B cell (primary cell): ENCODE measurements around the gene SIX5. TPM values are rescaled to one million over a fixed set of nuclear protein-coding genes. Genes with fewer than 3 reads are reported as not detected.
A peak's percentile ranks its signal among the peaks of the same experiment; 100 is the strongest.

Experiments used
- ATAC-seq: fragments of 200-7000 bp; cut with Tn5 transposase; one replicate; pipeline ENCODE4 v1.10.0; 2021; ENCODE audit warnings: low read depth, mild to moderate bottlenecking, moderate number of reproducible peaks, moderate library complexity
- CTCF ChIA-PET: fragments of 350-600 bp; sonication (Branson Sonifier 250); formaldehyde crosslinking; loops from one replicate; lab custom pipeline; 2021; ENCODE audit warnings: antibody characterized with exemption, inconsistent platforms; lab: Charles Lee
- POLR2A ChIA-PET: fragments of 350-600 bp; sonication (Branson Sonifier 250); formaldehyde crosslinking; loops from one replicate; lab custom pipeline; 2021; ENCODE audit warnings: antibody characterized with exemption; lab: Charles Lee
- DNase-seq: peaks from one replicate; pipeline ENCODE4 v3.0.0; 2013
- H2AFZ ChIP-seq: 2 replicates; pipeline ENCODE4 v1.6.1; 2012; ENCODE audit warnings: mild to moderate bottlenecking, low read depth, low read length; ENCODE audit not compliant: insufficient read depth, poor library complexity, severe bottlenecking
- H3K27ac ChIP-seq, 2 donors: 1 replicate in 1 of 2; 2 replicates in 1 of 2; pipeline ENCODE4 v1.5.1; 2012 to 2013; ENCODE audit warnings: low read length in 2 of 2, mild to moderate bottlenecking in 2 of 2, moderate library complexity in 1 of 2
- H3K27me3 ChIP-seq, 4 experiments: fragments of 200-600 bp in 1 of 4; sonication (generic) in 1 of 4; replicated peaks in 1 of 4; 1 replicate in 2 of 4; 2 replicates in 2 of 4; pipeline versions ENCODE4 v1.6.1 to v1.7.0; 2013 to 2016; ENCODE audit warnings: low read length in 3 of 4, mild to moderate bottlenecking in 2 of 4, mixed read lengths in 1 of 4, moderate library complexity in 1 of 4; ENCODE audit not compliant: insufficient read depth in 4 of 4, control insufficient read depth in 3 of 4; ENCODE audit errors: control extremely low read depth in 1 of 4
- H3K36me3 ChIP-seq, 2 experiments: replicated peaks in 1 of 2; 1 replicate in 1 of 2; 2 replicates in 1 of 2; pipeline versions ENCODE4 v1.6.1 to v1.7.1; 2013; ENCODE audit warnings: low read length in 1 of 2; ENCODE audit not compliant: insufficient read depth in 2 of 2, control insufficient read depth in 1 of 2; ENCODE audit errors: control extremely low read depth in 1 of 2, extremely low read depth in 1 of 2
- H3K4me1 ChIP-seq, 2 donors: fragments of 200-600 bp in 1 of 2; sonication (generic) in 1 of 2; 1 replicate in 1 of 2; 2 replicates in 1 of 2; pipeline versions ENCODE4 v1.5.1 to v1.6.1; 2013 to 2017; ENCODE audit warnings: low read length in 2 of 2; ENCODE audit not compliant: control insufficient read depth in 2 of 2, insufficient read depth in 2 of 2
- H3K4me2 ChIP-seq: replicated peaks from 2 replicates; pipeline ENCODE3; 2012; ENCODE audit warnings: mild to moderate bottlenecking, low read depth, low read length; ENCODE audit not compliant: poor library complexity, severe bottlenecking
- H3K4me3 ChIP-seq, 5 experiments: fragments of 200-600 bp in 1 of 5; sonication (generic) in 1 of 5; 1 replicate in 3 of 5; 2 replicates in 2 of 5; pipeline versions ENCODE4 v1.5.1 to v1.7.0; 2011 to 2016; ENCODE audit warnings: low read length in 4 of 5, mild to moderate bottlenecking in 4 of 5, low read depth in 2 of 5, control low read depth in 1 of 5, moderate library complexity in 1 of 5; ENCODE audit not compliant: insufficient read depth in 1 of 5; ENCODE audit errors: control extremely low read depth in 1 of 5, extremely low read depth in 1 of 5
- H3K79me2 ChIP-seq: fragments of 200-600 bp; sonication (generic); one replicate; pipeline ENCODE4 v1.6.0; 2016; ENCODE audit warnings: low read length; ENCODE audit not compliant: control insufficient read depth, insufficient read depth
- H3K9ac ChIP-seq: fragments of 200-600 bp; sonication (generic); 2 replicates; pipeline ENCODE4 v1.6.1; 2017; ENCODE audit warnings: mild to moderate bottlenecking, low read length, moderate library complexity
- H3K9me3 ChIP-seq, 3 donors: one replicate each; pipeline versions ENCODE4 v1.6.1 to v1.7.1; 2013; ENCODE audit warnings: low read length in 2 of 3; ENCODE audit not compliant: control insufficient read depth in 2 of 3, insufficient read depth in 1 of 3; ENCODE audit errors: control extremely low read depth in 1 of 3
- H4K20me1 ChIP-seq: 2 replicates; pipeline ENCODE4 v1.6.0; 2012; ENCODE audit warnings: mild to moderate bottlenecking, low read length; ENCODE audit not compliant: insufficient read depth, control insufficient read depth, poor library complexity, severe bottlenecking
- H3K27ac Mint-ChIP-seq: one replicate; pipeline ENCODE4 v1.8.0; 2021; ENCODE audit warnings: mixed read lengths
- H3K27me3 Mint-ChIP-seq: one replicate; pipeline ENCODE4 v1.8.0; 2021; ENCODE audit warnings: mixed read lengths
- H3K4me1 Mint-ChIP-seq: one replicate; pipeline ENCODE4 v1.8.0; 2021; ENCODE audit warnings: mixed read lengths
- H3K4me3 Mint-ChIP-seq: one replicate; pipeline ENCODE4 v1.8.0; 2021; ENCODE audit warnings: mixed read lengths
- H3K9me3 Mint-ChIP-seq: one replicate; pipeline ENCODE4 v1.8.0; 2022; ENCODE audit warnings: mixed read lengths; ENCODE audit not compliant: insufficient read depth
- EZH2 ChIP-seq: IDR thresholded peaks from 2 replicates; pipeline ENCODE4 v1.6.1; 2012; ENCODE audit warnings: borderline replicate concordance, low read depth, mild to moderate bottlenecking, moderate library complexity, low read length; ENCODE audit not compliant: insufficient read depth, poor library complexity, severe bottlenecking
- WGBS: methylation state at CpG from one replicate; pipeline ENCODE4 v1.1.5; 2013; ENCODE audit warnings: missing lambda C conversion rate; ENCODE audit not compliant: insufficient coverage; 5-methylcytosine and 5-hydroxymethylcytosine counted together
- intact Hi-C: fragments of 100-400 bp; cut with micrococcal nuclease; formaldehyde crosslinking; loops from one replicate; pipeline ENCODE4 v1.10.0; 2022
- polyA plus RNA-seq: library from polyadenylated mRNA; depleted of rRNA; stranded (reverse); fragments of >200 nt; gene quantifications from 2 replicates; pipeline ENCODE4 v1.2.3, GENCODE V29; 2012
- total RNA-seq, 2 donors: library from RNA; stranded (reverse); fragments of 120-200 nt in 1 of 2; gene quantifications; 1 replicate in 1 of 2; 2 replicates in 1 of 2; pipeline versions ENCODE4 v1.2.3 to v1.2.4, GENCODE V29; 2013 to 2022
- TF ChIP-seq, protein P1 (sequence below): fragments of 200-600 bp; IDR thresholded peaks from one replicate; pipeline ENCODE4 v1.8.0; 2022; ENCODE audit warnings: antibody characterized with exemption, mild to moderate bottlenecking

Gene SIX5
- total and polyA plus RNA-seq, 2 donors (not counting 1 experiment from before 2014, with no cell fraction given), result 1.4 to 2.1 TPM

DNA sequence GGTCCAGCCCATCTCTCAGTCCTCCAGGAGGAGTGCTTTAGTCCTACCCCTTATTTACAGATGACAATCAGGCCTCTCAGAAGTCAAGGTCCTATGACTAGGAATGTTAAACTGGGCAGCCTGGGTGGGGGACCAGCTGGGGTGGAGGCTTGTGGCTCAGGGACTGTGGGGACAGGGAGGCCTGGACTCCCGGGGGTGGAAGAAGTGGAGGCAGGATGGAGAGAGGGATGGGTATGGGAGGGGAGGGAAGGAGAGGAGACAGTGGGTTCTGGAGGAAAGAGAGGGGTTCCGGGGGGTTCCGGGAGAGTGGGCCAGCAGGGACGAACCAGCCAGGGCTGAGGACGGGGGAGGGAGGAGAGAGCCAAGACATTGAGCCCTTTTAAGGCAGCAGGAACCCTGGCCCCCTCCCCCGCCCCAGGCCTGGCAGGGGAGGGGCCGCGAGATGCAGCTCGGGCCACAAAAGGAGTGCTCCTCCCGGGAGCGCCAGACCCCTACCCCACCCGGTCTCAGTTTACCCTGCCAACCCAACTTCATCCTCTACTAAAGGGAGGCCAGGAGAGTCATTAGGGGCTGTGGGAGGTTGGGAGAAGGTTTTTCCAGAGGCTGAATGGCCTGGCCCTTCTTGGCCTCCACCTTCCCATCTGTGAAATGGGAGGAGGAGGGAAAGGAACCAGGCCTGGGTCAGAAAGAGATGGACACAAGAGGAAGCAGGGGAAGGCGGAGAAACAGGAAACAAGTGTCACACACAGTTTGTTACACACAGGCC is 11.6 kb upstream of the SIX5 start:
- DNase-seq, result no peak
- peaks cover 10% of the 10 kb centered on the region for H3K27me3 Mint-ChIP-seq
- intact Hi-C loops, result no loop called here
- Histone ChIP-seq H3K79me2 (no peaks in the 10 kb centered on the region), H3K9ac (no peak overlapping the region), H3K4me2 (peak overlapping the region; percentile 92), H2AFZ (no peak overlapping the region), H4K20me1 (peaks cover 78% of the 10 kb centered on the region), H3K4me3 (no peak overlapping the region), H3K36me3 (peaks cover 0 to 14% of the 10 kb centered on the region in 2 experiments), H3K9me3 (peaks cover 0 to 4% (median 0%) of the 10 kb centered on the region in 3 donors), H3K27me3 (peaks cover 0 to 23% (median 2%) of the 10 kb centered on the region in 4 experiments), H3K27ac (no peak overlapping the region), H3K4me1 (peaks cover 17 to 22% of the 10 kb centered on the region in 2 donors)
- H3K4me1 Mint-ChIP-seq, result peaks cover 19% of the 10 kb centered on the region
- CTCF ChIA-PET, result interaction anchor here (1.8 kb wide), 1 partner anchor 36 kb away, joined by 5 read pairs; no protein-coding TSS in a partner anchor
- POLR2A ChIA-PET, result interaction anchor here (0.6 to 0.7 kb wide), 2 partner anchors 11 to 16 kb away, joined by 3 to 8 read pairs; partner anchors contain the start of gene SIX5
- no peaks in the 10 kb centered on the region for H3K9me3 Mint-ChIP-seq
- WGBS, result 58% methylated on average over 4 of the region's 13 CpGs
- ATAC-seq, result no peak
- no peak overlapping the region for H3K27ac Mint-ChIP-seq
- no peak overlapping the region for H3K4me3 Mint-ChIP-seq
- TF ChIP-seq EZH2, result no peak
- TF ChIP-seq, protein P1, sequence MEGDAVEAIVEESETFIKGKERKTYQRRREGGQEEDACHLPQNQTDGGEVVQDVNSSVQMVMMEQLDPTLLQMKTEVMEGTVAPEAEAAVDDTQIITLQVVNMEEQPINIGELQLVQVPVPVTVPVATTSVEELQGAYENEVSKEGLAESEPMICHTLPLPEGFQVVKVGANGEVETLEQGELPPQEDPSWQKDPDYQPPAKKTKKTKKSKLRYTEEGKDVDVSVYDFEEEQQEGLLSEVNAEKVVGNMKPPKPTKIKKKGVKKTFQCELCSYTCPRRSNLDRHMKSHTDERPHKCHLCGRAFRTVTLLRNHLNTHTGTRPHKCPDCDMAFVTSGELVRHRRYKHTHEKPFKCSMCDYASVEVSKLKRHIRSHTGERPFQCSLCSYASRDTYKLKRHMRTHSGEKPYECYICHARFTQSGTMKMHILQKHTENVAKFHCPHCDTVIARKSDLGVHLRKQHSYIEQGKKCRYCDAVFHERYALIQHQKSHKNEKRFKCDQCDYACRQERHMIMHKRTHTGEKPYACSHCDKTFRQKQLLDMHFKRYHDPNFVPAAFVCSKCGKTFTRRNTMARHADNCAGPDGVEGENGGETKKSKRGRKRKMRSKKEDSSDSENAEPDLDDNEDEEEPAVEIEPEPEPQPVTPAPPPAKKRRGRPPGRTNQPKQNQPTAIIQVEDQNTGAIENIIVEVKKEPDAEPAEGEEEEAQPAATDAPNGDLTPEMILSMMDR, result no peak

DNA sequence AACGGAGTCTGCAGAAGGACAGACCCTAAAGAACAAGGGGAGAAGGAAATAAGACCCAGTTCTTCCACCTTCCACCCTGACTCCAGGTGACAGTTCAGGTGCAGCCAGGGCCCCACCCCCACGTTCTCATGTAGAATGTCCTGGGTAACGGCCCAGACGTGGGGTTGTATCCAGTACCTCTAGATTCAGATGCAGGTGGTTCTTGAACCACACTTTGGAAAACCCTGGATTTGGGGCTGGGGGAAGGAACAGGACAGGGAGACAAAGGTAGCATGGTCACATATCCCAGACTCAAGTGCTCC is 11.0 kb upstream of the SIX5 start:
- 20% methylated on average over 3 of the region's 4 CpGs for WGBS
- Histone ChIP-seq H3K27ac (no peak overlapping the region), H3K9me3 (peaks cover 0 to 4% (median 0%) of the 10 kb centered on the region in 3 donors), H3K4me2 (peak overlapping the region; percentile 92), H3K4me1 (peaks cover 17 to 22% of the 10 kb centered on the region in 2 donors), H3K79me2 (no peaks in the 10 kb centered on the region), H3K27me3 (peaks cover 0 to 23% (median 2%) of the 10 kb centered on the region in 4 experiments), H3K36me3 (peaks cover 0 to 12% of the 10 kb centered on the region in 2 experiments), H3K4me3 (no peak overlapping the region), H2AFZ (no peak overlapping the region), H4K20me1 (peaks cover 74% of the 10 kb centered on the region), H3K9ac (no peak overlapping the region)
- ChIA-PET POLR2A (no interaction called here), CTCF (interaction anchor here (1.5 to 1.8 kb wide), 3 partner anchors 11 to 87 kb away, joined by 5 to 13 read pairs (median 6); partner anchors contain the start of genes DMWD and QPCTL)
- intact Hi-C loops, result no loop called here
- no peak for DNase-seq
- TF ChIP-seq EZH2, result no peak
- TF ChIP-seq, protein P1, result no peak
- Mint-ChIP-seq H3K27me3 (peaks cover 10% of the 10 kb centered on the region), H3K9me3 (no peaks in the 10 kb centered on the region), H3K27ac (no peak overlapping the region), H3K4me1 (peaks cover 19% of the 10 kb centered on the region), H3K4me3 (peak overlapping the region; percentile 87)
- ATAC-seq, result no peak
